ENCODE measurements around the gene ASB15. TPM values are rescaled to one million over a fixed set of nuclear protein-coding genes. Genes with fewer than 3 reads are reported as not detected.

Gene ASB15
- total RNA-seq, 3 donors from 2014 or later (not counting 1 experiment from before 2014, with no cell fraction given): not detected

GRCh38 chr7:123658023-123658422 lies 56.4 kb downstream of the ASB15 start:
- H3K36me3 ChIP-seq (ENCODE audit: control insufficient read depth, insufficient read depth, low read length): no peaks in the 10 kb centered on the region
- ATAC-seq: no peak
- Mint-ChIP-seq H3K27ac (no peak overlapping the region), H3K27me3 (ENCODE audit: low read depth in 2 of 2) (peaks cover 7 to 40% of the 10 kb centered on the region in 2 donors), H3K9me3 (no peaks in the 10 kb centered on the region), H3K4me1 (no peaks in the 10 kb centered on the region), H3K4me3 (no peak overlapping the region), H3K36me3 (no peaks in the 10 kb centered on the region)
- TF ChIP-seq CTCF (IDR thresholded peaks at IDR 0.05): no peak
- H3K27me3 ChIP-seq (ENCODE audit: control insufficient read depth, insufficient read depth, low read length): no peaks in the 10 kb centered on the region
- H3K4me1 ChIP-seq (ENCODE audit: control insufficient read depth, insufficient read depth, low read length): no peaks in the 10 kb centered on the region
- 94% methylated on average over 5 of the region's 6 CpGs for WGBS (ENCODE audit: insufficient coverage)
- intact Hi-C loops (cut with micrococcal nuclease): no loop called here
- H3K4me3 ChIP-seq (ENCODE audit: low read length): no peak overlapping the region
- DNase-seq: no peak
- no peak overlapping the region for H3K27ac ChIP-seq (ENCODE audit: low read length)
- no peaks in the 10 kb centered on the region for H3K9me3 ChIP-seq (ENCODE audit: control insufficient read depth, insufficient read depth, low read length)

- Mint-ChIP-seq H3K9me3 (no peaks in the 10 kb centered on the region), H3K4me3 (no peak overlapping the region), H3K27me3 (ENCODE audit: low read depth in 2 of 2) (peaks cover 9 to 47% of the 10 kb centered on the region in 2 donors), H3K27ac (no peak overlapping the region), H3K4me1 (no peaks in the 10 kb centered on the region), H3K36me3 (no peaks in the 10 kb centered on the region)
- H3K27ac ChIP-seq (ENCODE audit: low read length): no peak overlapping the region
- H3K27me3 ChIP-seq (ENCODE audit: control insufficient read depth, insufficient read depth, low read length): no peaks in the 10 kb centered on the region
- H3K4me1 ChIP-seq (ENCODE audit: control insufficient read depth, insufficient read depth, low read length): no peaks in the 10 kb centered on the region
- DNase-seq (no peak), ATAC-seq (no peak)
- intact Hi-C loops (cut with micrococcal nuclease): no loop called here
- H3K4me3 ChIP-seq (ENCODE audit: low read length): no peak overlapping the region
- no peak for TF ChIP-seq CTCF (IDR thresholded peaks at IDR 0.05)
- no peaks in the 10 kb centered on the region for H3K36me3 ChIP-seq (ENCODE audit: control insufficient read depth, insufficient read depth, low read length)
- no peaks in the 10 kb centered on the region for H3K9me3 ChIP-seq (ENCODE audit: control insufficient read depth, insufficient read depth, low read length)
- 78% methylated on average over 8 of the region's 8 CpGs for WGBS (ENCODE audit: insufficient coverage)
Measured at GRCh38 chr7:123660514-123661354, 59.1 kb downstream of the ASB15 start.

GRCh38 chr7:123661765-123662164 lies 60.1 kb downstream of the ASB15 start:
- no peaks in the 10 kb centered on the region for H3K36me3 Mint-ChIP-seq
- no peak for TF ChIP-seq CTCF (IDR thresholded peaks at IDR 0.05)
- H3K27ac ChIP-seq (ENCODE audit: low read length): no peak overlapping the region
- H3K4me3 ChIP-seq (ENCODE audit: low read length): no peak overlapping the region
- WGBS (ENCODE audit: insufficient coverage): 64% methylated on average over 1 of the region's 1 CpG
- H3K4me1 Mint-ChIP-seq: no peaks in the 10 kb centered on the region
- no peak for ATAC-seq
- no peaks in the 10 kb centered on the region for H3K9me3 Mint-ChIP-seq
- no peak overlapping the region for H3K27ac Mint-ChIP-seq
- no peak for DNase-seq
- no peak overlapping the region for H3K4me3 Mint-ChIP-seq
- intact Hi-C loops (cut with micrococcal nuclease): no loop called here
- H3K9me3 ChIP-seq (ENCODE audit: control insufficient read depth, insufficient read depth, low read length): no peaks in the 10 kb centered on the region
- H3K4me1 ChIP-seq (ENCODE audit: control insufficient read depth, insufficient read depth, low read length): no peaks in the 10 kb centered on the region
- no peaks in the 10 kb centered on the region for H3K27me3 ChIP-seq (ENCODE audit: control insufficient read depth, insufficient read depth, low read length)
- peaks cover 9 to 47% of the 10 kb centered on the region in 2 donors for H3K27me3 Mint-ChIP-seq (ENCODE audit: low read depth in 2 of 2)
- no peaks in the 10 kb centered on the region for H3K36me3 ChIP-seq (ENCODE audit: control insufficient read depth, insufficient read depth, low read length)

- Mint-ChIP-seq H3K9me3 (no peaks in the 10 kb centered on the region), H3K4me1 (no peaks in the 10 kb centered on the region), H3K27ac (no peak overlapping the region), H3K27me3 (ENCODE audit: low read depth in 2 of 2) (peaks cover 12 to 47% of the 10 kb centered on the region in 2 donors), H3K4me3 (no peak overlapping the region), H3K36me3 (no peaks in the 10 kb centered on the region)
- no peaks in the 10 kb centered on the region for H3K4me1 ChIP-seq (ENCODE audit: control insufficient read depth, insufficient read depth, low read length)
- no peaks in the 10 kb centered on the region for H3K36me3 ChIP-seq (ENCODE audit: control insufficient read depth, insufficient read depth, low read length)
- DNase-seq (no peak), ATAC-seq (no peak)
- H3K9me3 ChIP-seq (ENCODE audit: control insufficient read depth, insufficient read depth, low read length): no peaks in the 10 kb centered on the region
- 91% methylated on average over 15 of the region's 15 CpGs for WGBS (ENCODE audit: insufficient coverage)
- intact Hi-C loops (cut with micrococcal nuclease): no loop called here
- no peaks in the 10 kb centered on the region for H3K27me3 ChIP-seq (ENCODE audit: control insufficient read depth, insufficient read depth, low read length)
- H3K27ac ChIP-seq (ENCODE audit: low read length): no peak overlapping the region
- TF ChIP-seq CTCF (IDR thresholded peaks at IDR 0.05): no peak
- no peak overlapping the region for H3K4me3 ChIP-seq (ENCODE audit: low read length)
Measured at GRCh38 chr7:123662293-123662692, 60.7 kb downstream of the ASB15 start.
